OCI-LY7 (cell line): ENCODE data around the gene HS3ST3B1. TPM values are rescaled to one million over a fixed set of nuclear protein-coding genes. Genes with fewer than 3 reads are reported as not detected.

Source experiments
- BruUV-seq: library from RNA; stranded (reverse); fragments of 400-500 nt; replicated peaks from 2 replicates; lab custom pipeline; 2021; lab: Mats Ljungman, UMichigan
- CTCF ChIA-PET: fragments of 300-600 bp; sonication (Branson Sonifier 250); formaldehyde crosslinking; loops from one replicate; lab custom pipeline; 2022; ENCODE audit warnings: antibody characterized with exemption; ENCODE audit not compliant: unreplicated experiment; lab: Charles Lee
- POLR2A ChIA-PET: fragments of 300-600 bp; sonication (Branson Sonifier 250); formaldehyde crosslinking; loops from one replicate; lab custom pipeline; 2022; ENCODE audit warnings: antibody characterized with exemption; lab: Charles Lee
- DNase-seq: peaks from one replicate; pipeline ENCODE4 v3.0.0-alpha.2; 2015; ENCODE audit warnings: low spot score
- H2AFZ ChIP-seq: fragments of 200-600 bp; sonication (generic), shearing (Covaris generic); 2 replicates; pipeline ENCODE4 v1.6.1; 2014; ENCODE audit warnings: mild to moderate bottlenecking, antibody characterized with exemption, low read length, moderate library complexity
- H3K27ac ChIP-seq: fragments of 200-600 bp; sonication (generic); 2 replicates; pipeline ENCODE4 v1.5.1; 2014; ENCODE audit warnings: mixed run types, low read depth, mild to moderate bottlenecking, moderate library complexity, low read length, inconsistent platforms; ENCODE audit not compliant: poor library complexity, severe bottlenecking
- H3K36me3 ChIP-seq: fragments of 200-600 bp; sonication (generic); 2 replicates; pipeline ENCODE4 v1.6.1; 2014; ENCODE audit warnings: mild to moderate bottlenecking, antibody characterized with exemption, low read length, moderate library complexity, mixed read lengths; ENCODE audit not compliant: insufficient read depth
- H3K4me1 ChIP-seq: fragments of 200-600 bp; sonication (generic); 2 replicates; pipeline ENCODE4 v1.5.1; 2014; ENCODE audit warnings: mild to moderate bottlenecking, low read length; ENCODE audit not compliant: insufficient read depth, poor library complexity, severe bottlenecking
- H3K4me2 ChIP-seq: fragments of 200-600 bp; sonication (generic); 2 replicates; pipeline ENCODE4 v1.6.1; 2014; ENCODE audit warnings: mild to moderate bottlenecking, low read length
- H3K4me3 ChIP-seq: fragments of 200-600 bp; sonication (generic); 2 replicates; pipeline ENCODE4 v1.5.1; 2014; ENCODE audit warnings: mild to moderate bottlenecking, low read depth, low read length; ENCODE audit not compliant: poor library complexity, severe bottlenecking
- H3K79me2 ChIP-seq: fragments of 200-600 bp; sonication (generic); 2 replicates; pipeline ENCODE4 v1.6.1; 2016; ENCODE audit warnings: low read depth, mild to moderate bottlenecking, low read length, moderate library complexity, mixed read lengths; ENCODE audit not compliant: insufficient read depth
- H3K9me2 ChIP-seq: fragments of 200-600 bp; sonication (generic); 2 replicates; pipeline ENCODE4 v1.6.1; 2016; ENCODE audit warnings: mild to moderate bottlenecking, low read length, mixed read lengths; ENCODE audit not compliant: insufficient read depth
- H3K9me3 ChIP-seq: fragments of 200-600 bp; sonication (generic); 2 replicates; pipeline ENCODE4 v1.6.1; 2014; ENCODE audit warnings: mild to moderate bottlenecking, mixed run types, low read length, mixed read lengths
- H4K20me1 ChIP-seq: fragments of 200-600 bp; sonication (generic); 2 replicates; pipeline ENCODE4 v1.6.1; 2014; ENCODE audit warnings: mild to moderate bottlenecking, antibody characterized with exemption, low read length, moderate library complexity, mixed read lengths; ENCODE audit not compliant: insufficient read depth
- EZH2phosphoT487 ChIP-seq: fragments of 200-600 bp; sonication (generic); IDR thresholded peaks from 2 replicates; pipeline ENCODE4 v1.6.1; 2018; ENCODE audit warnings: low read depth, borderline replicate concordance, mild to moderate bottlenecking, mixed run types, antibody characterized with exemption, low read length, moderate library complexity, mixed read lengths
- intact Hi-C: fragments of 100-400 bp; cut with micrococcal nuclease; formaldehyde crosslinking; loops from one replicate; pipeline ENCODE4 v1.10.0; 2022; ENCODE audit not compliant: unreplicated experiment
- total RNA-seq, 2 experiments: library from RNA; depleted of rRNA in 1 of 2; stranded (reverse); fragments of >200 nt in 1 of 2; shearing (Covaris generic) in 1 of 2; gene quantifications; 2 replicates each; pipeline ENCODE4 v1.2.3, GENCODE V29; 2014 to 2022
- TF ChIP-seq, protein P1 (sequence below): fragments of 200-600 bp; sonication (generic); conservative IDR thresholded peaks from 2 replicates; pipeline ENCODE4 v1.5.1; 2014; ENCODE audit warnings: mild to moderate bottlenecking, antibody characterized with exemption, low read length, moderate library complexity, mixed read lengths

The HS3ST3B1 gene
- total RNA-seq, 2 experiments from 2014 or later: 0.03 to 1.6 TPM

DNA sequence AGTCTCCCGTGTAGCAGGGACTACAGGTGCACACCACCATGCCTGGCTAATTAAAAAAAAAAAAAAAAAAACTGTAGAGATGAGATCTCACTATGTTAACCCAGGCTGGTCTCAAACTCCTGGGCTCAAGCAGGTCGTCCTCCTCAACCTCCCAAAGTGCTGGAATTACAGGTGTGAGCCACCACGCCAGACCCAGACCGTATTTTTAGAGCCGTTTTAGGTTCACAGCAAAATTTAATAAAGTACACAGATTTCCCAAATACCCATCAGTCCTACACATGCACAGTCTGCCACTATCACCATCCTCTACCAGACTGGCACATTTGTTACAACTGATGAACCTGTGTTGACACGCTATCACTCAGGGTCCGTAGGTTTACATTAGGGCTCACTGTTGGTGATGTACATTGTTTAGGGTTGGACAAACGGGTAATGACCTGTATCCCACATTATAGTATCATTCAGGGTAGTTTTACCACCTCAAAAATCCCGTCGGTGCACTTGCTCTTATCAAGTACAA is 10.4 kb downstream of the HS3ST3B1 start:
- H3K4me3 ChIP-seq: no peak overlapping the region
- H3K9me3 ChIP-seq: no peaks in the 10 kb centered on the region
- H3K79me2 ChIP-seq: no peaks in the 10 kb centered on the region
- H3K4me2 ChIP-seq: no peak overlapping the region
- no peak overlapping the region for H3K27ac ChIP-seq
- H3K4me1 ChIP-seq: no peaks in the 10 kb centered on the region
- no peak for DNase-seq
- intact Hi-C loops: no loop called here
- no peaks in the 10 kb centered on the region for H3K9me2 ChIP-seq
- no TSS peak for BruUV-seq
- no peak overlapping the region for H2AFZ ChIP-seq
- POLR2A ChIA-PET: no interaction called here
- no peaks in the 10 kb centered on the region for H3K36me3 ChIP-seq
- CTCF ChIA-PET: no interaction called here
- no peaks in the 10 kb centered on the region for H4K20me1 ChIP-seq
- no peak for TF ChIP-seq EZH2phosphoT487
- TF ChIP-seq, protein P1, sequence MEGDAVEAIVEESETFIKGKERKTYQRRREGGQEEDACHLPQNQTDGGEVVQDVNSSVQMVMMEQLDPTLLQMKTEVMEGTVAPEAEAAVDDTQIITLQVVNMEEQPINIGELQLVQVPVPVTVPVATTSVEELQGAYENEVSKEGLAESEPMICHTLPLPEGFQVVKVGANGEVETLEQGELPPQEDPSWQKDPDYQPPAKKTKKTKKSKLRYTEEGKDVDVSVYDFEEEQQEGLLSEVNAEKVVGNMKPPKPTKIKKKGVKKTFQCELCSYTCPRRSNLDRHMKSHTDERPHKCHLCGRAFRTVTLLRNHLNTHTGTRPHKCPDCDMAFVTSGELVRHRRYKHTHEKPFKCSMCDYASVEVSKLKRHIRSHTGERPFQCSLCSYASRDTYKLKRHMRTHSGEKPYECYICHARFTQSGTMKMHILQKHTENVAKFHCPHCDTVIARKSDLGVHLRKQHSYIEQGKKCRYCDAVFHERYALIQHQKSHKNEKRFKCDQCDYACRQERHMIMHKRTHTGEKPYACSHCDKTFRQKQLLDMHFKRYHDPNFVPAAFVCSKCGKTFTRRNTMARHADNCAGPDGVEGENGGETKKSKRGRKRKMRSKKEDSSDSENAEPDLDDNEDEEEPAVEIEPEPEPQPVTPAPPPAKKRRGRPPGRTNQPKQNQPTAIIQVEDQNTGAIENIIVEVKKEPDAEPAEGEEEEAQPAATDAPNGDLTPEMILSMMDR: no peak

DNA sequence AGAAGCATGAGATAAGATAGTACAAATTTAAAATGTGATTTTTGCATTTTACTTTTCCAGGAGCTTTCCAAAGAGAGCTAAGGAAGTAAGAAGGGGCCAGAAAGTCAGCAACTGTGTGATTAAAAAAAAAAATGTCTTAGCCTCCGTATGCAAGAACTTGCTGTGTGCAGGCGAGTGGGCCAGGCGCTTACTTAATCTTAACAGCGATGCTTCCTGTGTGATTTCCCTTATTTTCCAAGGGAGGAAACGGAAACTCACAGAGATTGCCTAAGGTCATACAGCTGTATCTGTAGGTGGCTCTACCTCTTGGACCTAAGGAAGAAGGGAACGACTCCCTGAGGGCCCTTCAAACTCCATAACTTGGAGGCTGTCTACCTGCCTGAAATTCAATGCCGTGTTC is 11.1 kb downstream of the HS3ST3B1 start:
- TF ChIP-seq EZH2phosphoT487: no peak
- POLR2A ChIA-PET: no interaction called here
- no peak overlapping the region for H3K4me3 ChIP-seq
- CTCF ChIA-PET: no interaction called here
- DNase-seq: no peak
- H3K9me3 ChIP-seq: no peaks in the 10 kb centered on the region
- no peaks in the 10 kb centered on the region for H4K20me1 ChIP-seq
- H3K36me3 ChIP-seq: no peaks in the 10 kb centered on the region
- H3K4me2 ChIP-seq: no peak overlapping the region
- no peak overlapping the region for H2AFZ ChIP-seq
- no TSS peak for BruUV-seq
- no peaks in the 10 kb centered on the region for H3K79me2 ChIP-seq
- H3K27ac ChIP-seq: no peak overlapping the region
- intact Hi-C loops: no loop called here
- H3K4me1 ChIP-seq: no peaks in the 10 kb centered on the region
- no peaks in the 10 kb centered on the region for H3K9me2 ChIP-seq

DNA sequence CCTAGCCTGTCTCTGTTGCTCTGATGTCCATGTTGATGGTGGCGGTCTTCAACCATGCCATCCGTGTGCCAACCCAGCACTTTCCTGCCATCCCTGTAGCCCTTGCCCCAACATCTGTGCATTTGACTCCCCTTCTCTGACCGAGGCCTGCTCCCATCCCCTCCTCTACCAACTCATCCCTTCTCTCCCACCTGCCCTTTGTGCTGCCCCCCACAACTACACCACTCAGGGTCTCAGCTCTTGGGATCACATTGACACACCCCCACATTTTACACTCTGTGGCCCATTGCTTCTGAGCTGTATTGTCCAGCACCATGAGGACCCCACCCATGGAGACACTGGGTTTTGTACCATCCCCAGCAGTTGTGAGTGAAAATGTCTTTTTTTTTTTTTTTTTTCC is 11.6 kb downstream of the HS3ST3B1 start:
- TF ChIP-seq EZH2phosphoT487: no peak
- TF ChIP-seq, protein P1: no peak
- ChIA-PET CTCF (no interaction called here), POLR2A (no interaction called here)
- Histone ChIP-seq H3K4me1 (no peaks in the 10 kb centered on the region), H2AFZ (no peak overlapping the region), H3K79me2 (no peaks in the 10 kb centered on the region), H3K9me2 (no peaks in the 10 kb centered on the region), H3K4me3 (no peak overlapping the region), H3K27ac (no peak overlapping the region), H3K36me3 (no peaks in the 10 kb centered on the region), H4K20me1 (no peaks in the 10 kb centered on the region), H3K9me3 (no peaks in the 10 kb centered on the region), H3K4me2 (no peak overlapping the region)
- no TSS peak for BruUV-seq
- DNase-seq: no peak
- intact Hi-C loops: no loop called here
